Caco-2 (cell line): ENCODE measurements around the gene DOK6. TPM values are rescaled to one million over a fixed set of nuclear protein-coding genes. Genes with fewer than 3 reads are reported as not detected.

Experiments used
- BruUV-seq: library from RNA; stranded (reverse); fragments of 400-500 nt; replicated peaks from 2 replicates; lab custom pipeline; 2021; lab: Mats Ljungman, UMichigan
- CTCF ChIA-PET: fragments of 300-600 bp; sonication (Branson Sonifier 250); formaldehyde crosslinking; loops from one replicate; lab custom pipeline; 2022; ENCODE audit warnings: antibody characterized with exemption; lab: Charles Lee
- POLR2A ChIA-PET: fragments of 300-600 bp; sonication (Branson Sonifier 250); formaldehyde crosslinking; loops from one replicate; lab custom pipeline; 2022; ENCODE audit warnings: antibody characterized with exemption; lab: Charles Lee
- DNase-seq, 2 experiments: peaks; one replicate each; pipeline versions ENCODE4 v3.0.0 to v3.0.0-alpha.2; 2020 to 2022
- H3K27me3 ChIP-seq: replicated peaks from 2 replicates; pipeline ENCODE4 v1.6.0; 2011; ENCODE audit warnings: low read length; ENCODE audit not compliant: control insufficient read depth, insufficient read depth
- H3K36me3 ChIP-seq: 2 replicates; pipeline ENCODE4 v1.5.1; 2011; ENCODE audit warnings: low read length; ENCODE audit not compliant: control insufficient read depth, insufficient read depth
- H3K4me1 ChIP-seq: fragments of 250-450 bp; sonication (Bioruptor Pico); 2 replicates; pipeline ENCODE4 v1.5.1; 2020; ENCODE audit warnings: mild to moderate bottlenecking
- H3K4me3 ChIP-seq: 2 replicates; pipeline ENCODE4 v1.5.1; 2011; ENCODE audit warnings: low read depth, mild to moderate bottlenecking, control low read depth, low read length
- H3K9me3 ChIP-seq: fragments of 250-450 bp; sonication (Bioruptor Pico); 2 replicates; pipeline ENCODE4 v1.5.1; 2020; ENCODE audit warnings: mild to moderate bottlenecking, moderate library complexity
- H3K27ac Mint-ChIP-seq: one replicate; pipeline ENCODE4 v1.8.0; 2022; ENCODE audit warnings: mixed read lengths; ENCODE audit not compliant: unreplicated experiment
- H3K27me3 Mint-ChIP-seq: one replicate; pipeline ENCODE4 v1.8.0; 2022; ENCODE audit warnings: mixed read lengths; ENCODE audit not compliant: insufficient read depth, unreplicated experiment
- H3K36me3 Mint-ChIP-seq: one replicate; pipeline ENCODE4 v1.8.0; 2022; ENCODE audit warnings: mild to moderate bottlenecking, mixed read lengths; ENCODE audit not compliant: insufficient read depth, unreplicated experiment
- H3K4me1 Mint-ChIP-seq: one replicate; pipeline ENCODE4 v1.8.0; 2022; ENCODE audit warnings: low read depth, mixed read lengths; ENCODE audit not compliant: unreplicated experiment
- H3K4me3 Mint-ChIP-seq: one replicate; pipeline ENCODE4 v1.8.0; 2022; ENCODE audit warnings: mild to moderate bottlenecking, moderate library complexity, mixed read lengths; ENCODE audit not compliant: unreplicated experiment
- H3K9me3 Mint-ChIP-seq: one replicate; pipeline ENCODE4 v1.8.0; 2022; ENCODE audit warnings: mixed read lengths; ENCODE audit not compliant: unreplicated experiment
- intact Hi-C: fragments of 100-400 bp; cut with micrococcal nuclease; formaldehyde crosslinking; loops from one replicate; pipeline ENCODE4 v1.10.0; 2022; ENCODE audit not compliant: unreplicated experiment
- total RNA-seq: library from RNA; stranded (reverse); gene quantifications from 2 replicates; pipeline ENCODE4 v1.2.3, GENCODE V29; 2022
- TF ChIP-seq, protein P1 (sequence below), 2 experiments: fragments of 200-600 bp in 1 of 2; IDR thresholded peaks; 1 replicate in 1 of 2; 2 replicates in 1 of 2; pipeline versions ENCODE4 v1.5.1 to v1.8.0; 2011 to 2022; ENCODE audit warnings: antibody characterized with exemption in 1 of 2, control low read depth in 1 of 2, inconsistent platforms in 1 of 2, low read depth in 1 of 2, low read length in 1 of 2, mild to moderate bottlenecking in 1 of 2, moderate library complexity in 1 of 2; ENCODE audit not compliant: insufficient read depth in 1 of 2, severe bottlenecking in 1 of 2, unreplicated experiment in 1 of 2

Gene DOK6
- total RNA-seq, 1 experiment from 2014 or later, result not detected

DNA sequence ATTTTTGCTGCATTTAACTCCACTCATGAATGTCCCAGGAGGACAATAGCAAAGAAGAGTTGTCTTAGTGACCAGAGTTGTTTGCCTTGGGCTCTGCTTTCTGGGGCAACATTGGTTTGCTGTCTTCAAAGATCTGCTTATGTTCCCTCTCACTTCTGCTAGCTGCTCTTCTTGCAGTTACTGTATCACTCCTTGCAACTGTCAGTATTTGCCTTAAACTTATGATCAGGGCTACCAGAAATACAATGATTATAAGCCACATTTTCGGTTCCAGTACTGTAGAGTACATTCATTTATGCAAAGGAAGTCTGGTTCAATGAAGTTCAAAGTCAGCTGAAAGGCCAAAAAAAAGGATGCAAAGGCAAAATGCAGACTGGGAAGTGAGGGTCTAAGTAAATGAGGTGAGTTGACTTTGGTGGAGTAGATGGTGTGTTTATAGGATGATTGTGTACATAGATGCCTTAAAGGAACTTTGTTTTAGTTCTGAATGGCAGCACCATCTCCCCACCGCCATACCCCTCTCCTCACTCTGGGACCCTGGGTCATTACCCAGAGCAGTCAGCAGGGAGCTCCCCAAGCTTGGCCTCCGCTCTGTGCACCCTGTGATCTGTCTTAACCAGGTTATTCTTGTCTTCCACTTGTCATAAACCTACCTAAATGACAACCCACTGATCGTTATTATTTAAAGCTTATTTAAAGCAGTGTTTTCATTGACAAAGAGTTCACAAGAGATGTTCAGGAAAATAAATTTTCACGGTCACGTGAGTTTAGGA, 236.0 kb downstream of the DOK6 start:
- ChIA-PET POLR2A (no interaction called here), CTCF (no interaction called here)
- no peak overlapping the region for H3K4me3 ChIP-seq
- no TSS peak for BruUV-seq
- no peaks in the 10 kb centered on the region for H3K4me1 ChIP-seq
- H3K9me3 ChIP-seq, result no peaks in the 10 kb centered on the region
- Mint-ChIP-seq H3K4me3 (no peak overlapping the region), H3K9me3 (no peaks in the 10 kb centered on the region), H3K27me3 (peaks cover 5% of the 10 kb centered on the region), H3K4me1 (no peaks in the 10 kb centered on the region), H3K36me3 (no peaks in the 10 kb centered on the region), H3K27ac (no peak overlapping the region)
- DNase-seq, result peak in 1 of 2 experiments; percentile 19
- TF ChIP-seq, protein P1, sequence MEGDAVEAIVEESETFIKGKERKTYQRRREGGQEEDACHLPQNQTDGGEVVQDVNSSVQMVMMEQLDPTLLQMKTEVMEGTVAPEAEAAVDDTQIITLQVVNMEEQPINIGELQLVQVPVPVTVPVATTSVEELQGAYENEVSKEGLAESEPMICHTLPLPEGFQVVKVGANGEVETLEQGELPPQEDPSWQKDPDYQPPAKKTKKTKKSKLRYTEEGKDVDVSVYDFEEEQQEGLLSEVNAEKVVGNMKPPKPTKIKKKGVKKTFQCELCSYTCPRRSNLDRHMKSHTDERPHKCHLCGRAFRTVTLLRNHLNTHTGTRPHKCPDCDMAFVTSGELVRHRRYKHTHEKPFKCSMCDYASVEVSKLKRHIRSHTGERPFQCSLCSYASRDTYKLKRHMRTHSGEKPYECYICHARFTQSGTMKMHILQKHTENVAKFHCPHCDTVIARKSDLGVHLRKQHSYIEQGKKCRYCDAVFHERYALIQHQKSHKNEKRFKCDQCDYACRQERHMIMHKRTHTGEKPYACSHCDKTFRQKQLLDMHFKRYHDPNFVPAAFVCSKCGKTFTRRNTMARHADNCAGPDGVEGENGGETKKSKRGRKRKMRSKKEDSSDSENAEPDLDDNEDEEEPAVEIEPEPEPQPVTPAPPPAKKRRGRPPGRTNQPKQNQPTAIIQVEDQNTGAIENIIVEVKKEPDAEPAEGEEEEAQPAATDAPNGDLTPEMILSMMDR (IDR thresholded peaks at IDR 0.05; ENCODE audit: insufficient read depth in 1 of 2, low read depth in 1 of 2, low read length in 1 of 2, severe bottlenecking in 1 of 2, unreplicated experiment in 1 of 2), result peak; percentile 25 to 47
- H3K27me3 ChIP-seq, result no peaks in the 10 kb centered on the region
- intact Hi-C loops, result loop anchor here (1.0 to 2.0 kb wide), 3 partner anchors 436 to 818 kb away; no protein-coding TSS in a partner anchor
- H3K36me3 ChIP-seq, result no peaks in the 10 kb centered on the region

DNA sequence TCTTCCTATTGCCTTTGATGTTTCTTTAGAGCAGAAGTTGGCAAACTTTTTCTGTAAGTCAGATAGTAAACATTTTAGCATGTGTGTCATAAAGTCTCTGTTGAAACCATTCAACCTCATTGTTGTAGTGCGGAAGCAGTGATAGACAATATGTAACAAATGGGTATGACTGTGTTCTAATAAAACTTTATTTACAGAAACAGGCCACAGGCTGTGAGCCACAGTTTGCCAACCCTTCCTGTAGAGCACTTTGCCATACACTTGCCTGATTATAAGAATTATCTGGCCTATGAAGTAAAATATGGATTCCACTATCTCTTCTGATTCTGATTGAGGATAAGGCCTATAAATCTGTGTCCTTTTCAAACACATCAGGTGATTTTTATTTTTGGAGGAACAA, 237.4 kb downstream of the DOK6 start:
- ChIA-PET POLR2A (no interaction called here), CTCF (no interaction called here)
- BruUV-seq, result no TSS peak
- Mint-ChIP-seq H3K27ac (no peak overlapping the region), H3K27me3 (peaks cover 5% of the 10 kb centered on the region), H3K4me3 (no peak overlapping the region), H3K4me1 (no peaks in the 10 kb centered on the region), H3K9me3 (no peaks in the 10 kb centered on the region), H3K36me3 (no peaks in the 10 kb centered on the region)
- intact Hi-C loops, result no loop called here
- TF ChIP-seq, protein P1 (IDR thresholded peaks at IDR 0.05; ENCODE audit: insufficient read depth in 1 of 2, low read depth in 1 of 2, low read length in 1 of 2, severe bottlenecking in 1 of 2, unreplicated experiment in 1 of 2), result no peak
- H3K4me3 ChIP-seq, result no peak overlapping the region
- no peaks in the 10 kb centered on the region for H3K36me3 ChIP-seq
- DNase-seq, result no peak
- no peaks in the 10 kb centered on the region for H3K9me3 ChIP-seq
- no peaks in the 10 kb centered on the region for H3K27me3 ChIP-seq
- no peaks in the 10 kb centered on the region for H3K4me1 ChIP-seq

DNA sequence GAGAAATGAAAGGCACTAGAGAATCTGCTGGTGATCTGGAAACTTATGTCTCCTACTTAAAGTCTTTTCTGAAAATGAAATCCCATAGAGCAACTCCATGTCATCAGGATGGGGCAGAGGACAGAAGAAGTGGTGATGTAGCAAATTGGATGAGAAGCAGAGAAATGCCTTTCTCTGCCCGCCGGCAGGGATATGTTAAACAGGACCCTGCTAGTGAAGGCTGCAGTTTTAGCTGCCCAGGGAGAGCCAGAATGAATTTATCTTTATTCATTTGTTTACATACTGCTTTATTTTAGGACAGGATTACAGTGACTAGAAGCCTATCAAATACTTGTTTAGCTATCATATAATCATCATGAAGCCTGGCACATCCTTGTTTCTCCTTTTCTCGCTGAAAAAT, 247.0 kb downstream of the DOK6 start:
- Mint-ChIP-seq H3K27ac (no peak overlapping the region), H3K9me3 (no peaks in the 10 kb centered on the region), H3K27me3 (no peaks in the 10 kb centered on the region), H3K4me3 (no peak overlapping the region), H3K36me3 (no peaks in the 10 kb centered on the region), H3K4me1 (no peaks in the 10 kb centered on the region)
- BruUV-seq, result no TSS peak
- no peaks in the 10 kb centered on the region for H3K9me3 ChIP-seq
- intact Hi-C loops, result no loop called here
- no peak for DNase-seq
- no peaks in the 10 kb centered on the region for H3K36me3 ChIP-seq
- CTCF ChIA-PET, result no interaction called here
- H3K4me3 ChIP-seq, result no peak overlapping the region
- TF ChIP-seq, protein P1 (IDR thresholded peaks at IDR 0.05; ENCODE audit: insufficient read depth in 1 of 2, low read depth in 1 of 2, low read length in 1 of 2, severe bottlenecking in 1 of 2, unreplicated experiment in 1 of 2), result no peak
- POLR2A ChIA-PET, result no interaction called here
- H3K27me3 ChIP-seq, result no peaks in the 10 kb centered on the region
- H3K4me1 ChIP-seq, result no peaks in the 10 kb centered on the region
